CD14-positive monocyte (primary cell): Measurements from ENCODE around the gene KBTBD8. TPM values are rescaled to one million over a fixed set of nuclear protein-coding genes. Genes with fewer than 3 reads are reported as not detected.

ENCODE experiments used
- DNase-seq, 3 donors: peaks; one replicate each; pipeline ENCODE4 v3.0.0-alpha.2; 2011 to 2022
- H2AFZ ChIP-seq: 2 replicates; pipeline ENCODE4 v1.6.0; 2012; ENCODE audit warnings: mild to moderate bottlenecking, low read depth, low read length, inconsistent platforms; ENCODE audit not compliant: insufficient read depth, poor library complexity, severe bottlenecking
- H3K27ac ChIP-seq, 2 donors: 1 replicate in 1 of 2; 2 replicates in 1 of 2; pipeline ENCODE4 v1.5.1; 2012 to 2013; ENCODE audit warnings: low read length in 2 of 2, control low read depth in 1 of 2, inconsistent platforms in 1 of 2, low read depth in 1 of 2, mild to moderate bottlenecking in 1 of 2
- H3K27me3 ChIP-seq, 2 donors: one replicate each; pipeline versions ENCODE4 v1.6.0 to v1.6.1; 2011 to 2013; ENCODE audit warnings: low read length in 2 of 2; ENCODE audit not compliant: control insufficient read depth in 2 of 2, insufficient read depth in 2 of 2
- H3K36me3 ChIP-seq, 2 donors: replicated peaks in 1 of 2; 1 replicate in 1 of 2; 2 replicates in 1 of 2; pipeline versions ENCODE4 v1.5.1 to v1.6.1; 2012 to 2013; ENCODE audit warnings: low read length in 2 of 2, control low read depth in 1 of 2, inconsistent platforms in 1 of 2, mild to moderate bottlenecking in 1 of 2; ENCODE audit not compliant: insufficient read depth in 2 of 2, control insufficient read depth in 1 of 2
- H3K4me1 ChIP-seq, 2 donors: 1 replicate in 1 of 2; 2 replicates in 1 of 2; pipeline versions ENCODE4 v1.5.1 to v1.6.1; 2012 to 2013; ENCODE audit warnings: low read length in 2 of 2, control low read depth in 1 of 2, inconsistent platforms in 1 of 2, mild to moderate bottlenecking in 1 of 2, moderate library complexity in 1 of 2; ENCODE audit not compliant: insufficient read depth in 2 of 2, control insufficient read depth in 1 of 2
- H3K4me2 ChIP-seq: replicated peaks from 2 replicates; pipeline ENCODE3; 2012; ENCODE audit warnings: low read length, moderate library complexity, mild to moderate bottlenecking; ENCODE audit not compliant: poor library complexity, severe bottlenecking; ENCODE audit errors: extremely low read depth
- H3K4me3 ChIP-seq, 3 experiments: fragments of 200-600 bp in 1 of 3; sonication (generic) in 1 of 3; replicated peaks in 1 of 3; 1 replicate in 2 of 3; 2 replicates in 1 of 3; pipeline ENCODE4 v1.5.1; 2011 to 2013; ENCODE audit warnings: low read length in 3 of 3, mild to moderate bottlenecking in 3 of 3, control low read depth in 2 of 3, low read depth in 2 of 3, inconsistent platforms in 1 of 3, moderate library complexity in 1 of 3
- H3K79me2 ChIP-seq: 2 replicates; pipeline ENCODE4 v1.6.0; 2012; ENCODE audit warnings: mild to moderate bottlenecking, control low read depth, inconsistent platforms, low read length, moderate library complexity; ENCODE audit not compliant: insufficient read depth
- H3K9ac ChIP-seq: 2 replicates; pipeline ENCODE4 v1.6.0; 2017; ENCODE audit warnings: low read length, mild to moderate bottlenecking; ENCODE audit not compliant: insufficient read depth, poor library complexity, severe bottlenecking
- H3K9me3 ChIP-seq, 2 donors: replicated peaks in 1 of 2; 1 replicate in 1 of 2; 2 replicates in 1 of 2; pipeline versions ENCODE4 v1.5.1 to v1.6.1; 2012 to 2013; ENCODE audit warnings: low read length in 2 of 2, control low read depth in 1 of 2; ENCODE audit not compliant: control insufficient read depth in 1 of 2, insufficient read depth in 1 of 2
- H4K20me1 ChIP-seq: 2 replicates; pipeline ENCODE4 v1.6.0; 2012; ENCODE audit warnings: mild to moderate bottlenecking, low read length, control low read depth, moderate library complexity; ENCODE audit not compliant: insufficient read depth
- H3K27ac Mint-ChIP-seq, 7 donors: one replicate each; pipeline ENCODE4 v1.8.0; 2020; ENCODE audit warnings: mild to moderate bottlenecking in 7 of 7, mixed read lengths in 7 of 7, moderate library complexity in 6 of 7, inconsistent platforms in 2 of 7
- H3K27me3 Mint-ChIP-seq, 3 donors: one replicate each; pipeline ENCODE4 v1.8.0; 2021 to 2022; ENCODE audit warnings: low read depth in 3 of 3, mild to moderate bottlenecking in 3 of 3, mixed read lengths in 3 of 3, moderate library complexity in 3 of 3, inconsistent platforms in 1 of 3
- H3K36me3 Mint-ChIP-seq, 2 donors: one replicate each; pipeline ENCODE4 v1.8.0; 2020; ENCODE audit warnings: mixed read lengths in 2 of 2, inconsistent platforms in 1 of 2, mild to moderate bottlenecking in 1 of 2
- H3K4me1 Mint-ChIP-seq: one replicate; pipeline ENCODE4 v1.8.0; 2020; ENCODE audit warnings: mild to moderate bottlenecking, mixed read lengths
- H3K4me3 Mint-ChIP-seq, 2 donors: one replicate each; pipeline ENCODE4 v1.8.0; 2020; ENCODE audit warnings: mild to moderate bottlenecking in 2 of 2, mixed read lengths in 2 of 2, moderate library complexity in 1 of 2
- H3K9me3 Mint-ChIP-seq, 7 donors: one replicate each; pipeline ENCODE4 v1.8.0; 2020 to 2022; ENCODE audit warnings: mixed read lengths in 7 of 7, mild to moderate bottlenecking in 6 of 7, moderate library complexity in 6 of 7, inconsistent platforms in 2 of 7
- CTCF ChIP-seq: fragments of 200-600 bp; IDR thresholded peaks from one replicate; pipeline ENCODE4 v1.8.0; 2022; ENCODE audit warnings: antibody characterized with exemption, mild to moderate bottlenecking
- WGBS: methylation state at CpG from one replicate; pipeline ENCODE4 v1.1.5; 2013; ENCODE audit warnings: missing lambda C conversion rate; ENCODE audit not compliant: insufficient coverage; 5-methylcytosine and 5-hydroxymethylcytosine counted together
- intact Hi-C, 2 donors: fragments of 100-400 bp; cut with micrococcal nuclease; formaldehyde crosslinking; loops; one replicate each; pipeline versions ENCODE4 v1.15.0 to v1.15.1; 2023
- polyA plus RNA-seq, 3 donors: library from polyadenylated mRNA; depleted of rRNA in 1 of 3; unstranded in 2 of 3; stranded (reverse) in 1 of 3; fragments of 300-500 nt in 2 of 3; fragments of >200 nt in 1 of 3; fragmentation: Illumina TruSeq in 2 of 3; gene quantifications; 1 replicate in 2 of 3; 2 replicates in 1 of 3; pipeline ENCODE4 v1.2.3, GENCODE V29; 2012 to 2021

KBTBD8 gene
- polyA plus RNA-seq, 3 donors = 3.0 to 11.7 (median 3.2) TPM

DNA sequence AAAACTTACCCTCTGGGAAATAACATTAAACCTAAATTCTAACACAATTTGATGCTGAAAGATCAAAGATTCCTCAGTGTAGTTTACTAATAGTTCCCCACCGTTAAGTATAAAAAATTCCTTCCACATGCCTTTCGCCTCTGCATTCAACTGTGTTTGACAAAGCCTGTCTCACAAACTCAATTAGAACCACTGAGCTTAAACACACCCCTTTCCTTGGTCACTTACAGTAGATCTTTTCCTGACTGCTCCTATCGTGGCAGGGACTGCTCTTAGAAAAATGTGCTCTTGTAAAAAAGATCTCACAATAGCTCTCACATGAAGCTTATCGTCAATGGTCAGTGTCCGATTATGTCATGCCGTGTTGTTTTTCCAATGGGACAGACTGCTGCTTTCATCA is 8.9 kb upstream of the KBTBD8 start:
- Histone ChIP-seq H3K4me1 (peaks cover 9 to 14% of the 10 kb centered on the region in 2 donors), H3K27ac (no peak overlapping the region), H3K79me2 (no peaks in the 10 kb centered on the region), H3K4me2 (no peak overlapping the region), H3K36me3 (no peaks in the 10 kb centered on the region), H3K9me3 (no peaks in the 10 kb centered on the region), H3K4me3 (no peak overlapping the region), H4K20me1 (no peaks in the 10 kb centered on the region), H3K9ac (no peak overlapping the region), H3K27me3 (no peaks in the 10 kb centered on the region), H2AFZ (peak overlapping the region; percentile 5)
- no peak overlapping the region for H3K27ac Mint-ChIP-seq
- no peaks in the 10 kb centered on the region for H3K36me3 Mint-ChIP-seq
- no peak for DNase-seq
- H3K9me3 Mint-ChIP-seq = peaks cover 0 to 6% (median 0%) of the 10 kb centered on the region in 7 donors
- peaks cover 0 to 6% (median 5%) of the 10 kb centered on the region in 3 donors for H3K27me3 Mint-ChIP-seq
- WGBS = 86% methylated on average over 2 of the region's 6 CpGs
- intact Hi-C loops = no loop called here
- no peak for TF ChIP-seq CTCF
- no peak overlapping the region for H3K4me3 Mint-ChIP-seq
- peaks cover 17% of the 10 kb centered on the region for H3K4me1 Mint-ChIP-seq

DNA sequence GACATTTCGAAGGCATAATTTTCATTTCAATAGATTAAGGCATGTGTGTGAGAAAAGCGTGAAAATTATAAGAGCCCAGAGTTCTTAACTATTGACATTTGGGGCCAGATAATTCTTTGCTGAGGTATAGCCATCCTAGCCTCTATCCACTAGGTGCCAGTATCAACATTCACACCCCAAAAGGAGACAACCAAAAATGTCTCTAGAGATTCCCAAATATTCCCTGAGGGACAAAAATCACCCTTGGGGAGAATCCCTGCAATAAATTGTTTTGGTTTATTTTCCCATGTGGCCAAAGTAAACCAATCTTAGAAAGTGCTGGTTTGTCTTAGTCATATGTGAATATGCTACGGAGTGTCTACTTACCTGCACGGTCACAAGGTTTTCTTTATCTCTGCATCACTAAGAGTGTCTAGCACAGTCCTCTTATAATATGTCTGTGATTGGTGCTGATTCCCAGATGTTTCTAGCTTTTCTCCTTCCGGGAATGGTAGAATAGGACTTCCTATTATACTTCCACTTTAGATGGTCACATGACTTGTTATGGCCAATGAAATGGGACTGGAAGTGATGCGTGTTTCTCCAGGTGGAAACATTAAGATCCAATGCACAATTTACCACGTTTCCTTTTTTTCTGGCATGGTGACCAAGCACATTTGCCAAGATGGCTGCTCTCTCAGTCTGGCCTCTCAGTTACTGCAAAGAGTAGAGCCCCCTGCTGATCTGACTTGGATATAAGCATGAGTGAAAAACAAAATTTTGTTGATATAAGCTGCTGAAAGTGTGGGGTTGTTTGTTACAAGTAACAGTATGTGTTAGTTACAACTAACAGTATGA is 8.0 kb upstream of the KBTBD8 start:
- Mint-ChIP-seq H3K36me3 (no peaks in the 10 kb centered on the region), H3K4me3 (no peak overlapping the region), H3K4me1 (peaks cover 14% of the 10 kb centered on the region), H3K27me3 (peaks cover 5 to 7% (median 5%) of the 10 kb centered on the region in 3 donors), H3K9me3 (peaks cover 0 to 6% (median 0%) of the 10 kb centered on the region in 7 donors), H3K27ac (peak overlapping the region in 1 of 7 donors; percentile 34)
- intact Hi-C loops = no loop called here
- Histone ChIP-seq H3K27me3 (no peaks in the 10 kb centered on the region), H3K9ac (no peak overlapping the region), H3K27ac (no peak overlapping the region), H3K4me2 (no peak overlapping the region), H3K4me3 (no peak overlapping the region), H3K36me3 (no peaks in the 10 kb centered on the region), H3K9me3 (no peaks in the 10 kb centered on the region), H3K4me1 (peaks cover 7 to 10% of the 10 kb centered on the region in 2 donors), H4K20me1 (no peaks in the 10 kb centered on the region), H3K79me2 (no peaks in the 10 kb centered on the region), H2AFZ (no peak overlapping the region)
- peak in 1 of 3 donors; percentile 31 for DNase-seq
- TF ChIP-seq CTCF = peak; percentile 11
- 90% methylated on average over 2 of the region's 7 CpGs for WGBS
